Stimulated activated CD8-positive, alpha-beta memory T cell treated with anti-CD3 and anti-CD28 coated beads, Interleukin-4, amount 100 ng/mL, for 24 hours (primary cell): ENCODE results near the gene NXPH1.
"Not testable (repeated sequence)": the region's sequence is repeated elsewhere in the genome, so short reads cannot be mapped to it uniquely, and the experiment has no call there.

Experiments used
- DNase-seq: peaks from one replicate; pipeline ENCODE4 v3.0.0-alpha.2; 2020; ENCODE audit warnings: low read depth

The NXPH1 gene

GRCh38 chr7:8719102-8719501 is 285.7 kb downstream of the NXPH1 start:
- DNase-seq, result no peak

GRCh38 chr7:8724080-8724718 is 290.8 kb downstream of the NXPH1 start:
- DNase-seq, result no peak

- not testable (repeated sequence) for DNase-seq
These were observed 298.3 kb downstream of the NXPH1 start for GRCh38 chr7:8731756-8732155.

- DNase-seq, result no peak
These were observed 306.4 kb downstream of the NXPH1 start for GRCh38 chr7:8739837-8740236.

GRCh38 chr7:8742837-8743236 is 309.4 kb downstream of the NXPH1 start:
- DNase-seq, result no peak

- no peak for DNase-seq
These were observed 313.9 kb downstream of the NXPH1 start for GRCh38 chr7:8747338-8747737.

- no peak for DNase-seq
These were observed 318.3 kb downstream of the NXPH1 start for GRCh38 chr7:8751557-8752231.

- no peak for DNase-seq
These were observed 319.9 kb downstream of the NXPH1 start for GRCh38 chr7:8753355-8753754.

- no peak for DNase-seq
These were observed 328.3 kb downstream of the NXPH1 start for GRCh38 chr7:8761731-8762130.

GRCh38 chr7:8762803-8763202 is 329.4 kb downstream of the NXPH1 start:
- DNase-seq, result no peak

- DNase-seq, result no peak
These were observed 332.0 kb downstream of the NXPH1 start for GRCh38 chr7:8765374-8765773.

GRCh38 chr7:8773518-8773917 is 340.1 kb downstream of the NXPH1 start:
- no peak for DNase-seq

GRCh38 chr7:8778459-8778858 is 345.1 kb downstream of the NXPH1 start:
- no peak for DNase-seq

- DNase-seq, result no peak
These were observed 347.8 kb downstream of the NXPH1 start for GRCh38 chr7:8781166-8781565.

- DNase-seq, result no peak
These were observed 349.8 kb downstream of the NXPH1 start for GRCh38 chr7:8783229-8783628.

GRCh38 chr7:8785081-8785480 is 351.7 kb downstream of the NXPH1 start:
- no peak for DNase-seq

GRCh38 chr7:8800986-8801385 is 367.6 kb downstream of the NXPH1 start:
- DNase-seq, result no peak
